MM.1S (cell line): ENCODE results near the gene DIP2C.

Source experiments
- DNase-seq: peaks from one replicate; pipeline ENCODE4 v3.0.0-alpha.2; 2015
- H2AFZ ChIP-seq: fragments of 300-600 bp; sonication (generic); 2 replicates; pipeline ENCODE4 v1.6.0; 2016; ENCODE audit warnings: antibody characterized with exemption, low read length
- H3F3A ChIP-seq: fragments of 300-600 bp; sonication (generic); 2 replicates; pipeline ENCODE4 v1.6.1; 2016; ENCODE audit warnings: mild to moderate bottlenecking, antibody characterized with exemption, low read length, moderate library complexity, mixed read lengths; ENCODE audit not compliant: insufficient read depth
- H3K27ac ChIP-seq: fragments of 300-600 bp; sonication (generic); 2 replicates; pipeline ENCODE4 v1.5.1; 2016; ENCODE audit warnings: mild to moderate bottlenecking, low read length
- H3K27me3 ChIP-seq: fragments of 300-600 bp; sonication (generic); replicated peaks from 2 replicates; pipeline ENCODE4 v1.6.0; 2016; ENCODE audit warnings: low read length; ENCODE audit not compliant: insufficient read depth
- H3K36me3 ChIP-seq: fragments of 300-600 bp; sonication (generic); replicated peaks from 2 replicates; pipeline ENCODE4 v1.6.1; 2016; ENCODE audit warnings: mild to moderate bottlenecking, low read length, mixed read lengths; ENCODE audit not compliant: insufficient read depth
- H3K4me1 ChIP-seq: fragments of 300-600 bp; sonication (generic); 2 replicates; pipeline ENCODE4 v1.6.1; 2016; ENCODE audit warnings: low read length, mixed read lengths
- H3K4me2 ChIP-seq: fragments of 300-600 bp; sonication (generic); 2 replicates; pipeline ENCODE4 v1.6.0; 2016; ENCODE audit warnings: low read depth, low read length
- H3K4me3 ChIP-seq: fragments of 300-600 bp; sonication (generic); 2 replicates; pipeline ENCODE4 v1.5.1; 2016; ENCODE audit warnings: low read length, mixed read lengths
- H3K79me2 ChIP-seq: fragments of 300-600 bp; sonication (generic); 2 replicates; pipeline ENCODE4 v1.6.1; 2016; ENCODE audit warnings: mixed run types, low read length, mixed read lengths
- H3K9ac ChIP-seq: fragments of 300-600 bp; sonication (generic); 2 replicates; pipeline ENCODE4 v1.6.1; 2016; ENCODE audit warnings: low read length, mixed read lengths
- H3K9me2 ChIP-seq: fragments of 300-600 bp; sonication (generic); replicated peaks from 2 replicates; pipeline ENCODE4 v1.6.1; 2016; ENCODE audit warnings: mild to moderate bottlenecking, low read length, mixed read lengths; ENCODE audit not compliant: insufficient read depth
- H3K9me3 ChIP-seq: fragments of 300-600 bp; sonication (generic); replicated peaks from 2 replicates; pipeline ENCODE4 v1.6.1; 2016; ENCODE audit warnings: mild to moderate bottlenecking, low read length, mixed read lengths; ENCODE audit not compliant: insufficient read depth
- H4K20me1 ChIP-seq: fragments of 300-600 bp; sonication (generic); 2 replicates; pipeline ENCODE4 v1.6.1; 2016; ENCODE audit warnings: mild to moderate bottlenecking, low read length, moderate library complexity, mixed read lengths; ENCODE audit not compliant: insufficient read depth
- CTCF ChIP-seq: fragments of 300-600 bp; sonication (generic); IDR thresholded peaks from 2 replicates; pipeline ENCODE4 v1.5.1; 2016; ENCODE audit warnings: antibody characterized with exemption, low read length, mixed read lengths
- EZH2 ChIP-seq: fragments of 300-600 bp; sonication (generic); optimal IDR thresholded peaks from 2 replicates; pipeline ENCODE3; 2017; ENCODE audit warnings: low read depth, mild to moderate bottlenecking, antibody characterized with exemption, low read length, mixed read lengths
- EZH2phosphoT487 ChIP-seq: fragments of 300-600 bp; sonication (generic); IDR thresholded peaks from 2 replicates; pipeline ENCODE4 v1.6.1; 2018; ENCODE audit warnings: antibody characterized with exemption, low read length

The DIP2C gene

GRCh38 chr10:607545-608185 lies 81.8 kb downstream of the DIP2C start:
- Histone ChIP-seq H3K9ac (no peak overlapping the region), H3F3A (no peaks in the 10 kb centered on the region), H4K20me1 (no peaks in the 10 kb centered on the region), H3K27me3 (no peaks in the 10 kb centered on the region), H3K4me3 (no peak overlapping the region), H3K9me3 (no peaks in the 10 kb centered on the region), H3K9me2 (no peaks in the 10 kb centered on the region), H3K4me2 (no peak overlapping the region), H3K79me2 (no peaks in the 10 kb centered on the region), H3K36me3 (no peaks in the 10 kb centered on the region), H3K4me1 (no peaks in the 10 kb centered on the region), H2AFZ (no peak overlapping the region), H3K27ac (no peak overlapping the region)
- no peak for DNase-seq
- TF ChIP-seq EZH2phosphoT487 (no peak), CTCF (no peak), EZH2 (no peak)

GRCh38 chr10:606762-607544 lies 82.5 kb downstream of the DIP2C start:
- no peak overlapping the region for H3K4me2 ChIP-seq
- no peak for DNase-seq
- no peaks in the 10 kb centered on the region for H3F3A ChIP-seq

GRCh38 chr10:605632-606325 lies 83.7 kb downstream of the DIP2C start:
- H3K79me2 ChIP-seq, result no peaks in the 10 kb centered on the region
- H3K4me2 ChIP-seq, result no peak overlapping the region
- H3F3A ChIP-seq, result no peaks in the 10 kb centered on the region
- H4K20me1 ChIP-seq, result no peaks in the 10 kb centered on the region
- H3K4me1 ChIP-seq, result no peaks in the 10 kb centered on the region
- no peak overlapping the region for H2AFZ ChIP-seq
- DNase-seq, result no peak
- TF ChIP-seq CTCF, result no peak
- TF ChIP-seq EZH2phosphoT487, result no peak
- TF ChIP-seq EZH2, result no peak
- H3K9ac ChIP-seq, result no peak overlapping the region
- no peak overlapping the region for H3K27ac ChIP-seq
- H3K36me3 ChIP-seq, result no peaks in the 10 kb centered on the region
- no peaks in the 10 kb centered on the region for H3K9me3 ChIP-seq
- no peaks in the 10 kb centered on the region for H3K9me2 ChIP-seq
- no peaks in the 10 kb centered on the region for H3K27me3 ChIP-seq
- H3K4me3 ChIP-seq, result no peak overlapping the region

More at GRCh38 chr10:606762-607544, 82.5 kb downstream of the DIP2C start:
- H3K79me2 ChIP-seq, result no peaks in the 10 kb centered on the region
- no peaks in the 10 kb centered on the region for H4K20me1 ChIP-seq
- no peaks in the 10 kb centered on the region for H3K4me1 ChIP-seq
- TF ChIP-seq EZH2phosphoT487, result no peak
- TF ChIP-seq CTCF, result no peak
- no peak for TF ChIP-seq EZH2
- H3K4me3 ChIP-seq, result no peak overlapping the region
- no peaks in the 10 kb centered on the region for H3K9me3 ChIP-seq
- H3K27me3 ChIP-seq, result no peaks in the 10 kb centered on the region
- no peak overlapping the region for H3K27ac ChIP-seq
- H3K9me2 ChIP-seq, result no peaks in the 10 kb centered on the region
- no peak overlapping the region for H3K9ac ChIP-seq
- H3K36me3 ChIP-seq, result no peaks in the 10 kb centered on the region
- H2AFZ ChIP-seq, result no peak overlapping the region
